Activated CD4-positive, CD25-positive, alpha-beta regulatory T cell treated with anti-CD3 and anti-CD28 coated beads, Interleukin-2, amount 50 U/mL, for 72 hours (primary cell): ENCODE results near the gene SLK.

Experiments used
- DNase-seq: peaks from one replicate; pipeline ENCODE4 v3.0.0; 2021

SLK gene

GRCh38 chr10:103942866-103943265, 24.1 kb upstream of the SLK start:
- no peak for DNase-seq

DNA sequence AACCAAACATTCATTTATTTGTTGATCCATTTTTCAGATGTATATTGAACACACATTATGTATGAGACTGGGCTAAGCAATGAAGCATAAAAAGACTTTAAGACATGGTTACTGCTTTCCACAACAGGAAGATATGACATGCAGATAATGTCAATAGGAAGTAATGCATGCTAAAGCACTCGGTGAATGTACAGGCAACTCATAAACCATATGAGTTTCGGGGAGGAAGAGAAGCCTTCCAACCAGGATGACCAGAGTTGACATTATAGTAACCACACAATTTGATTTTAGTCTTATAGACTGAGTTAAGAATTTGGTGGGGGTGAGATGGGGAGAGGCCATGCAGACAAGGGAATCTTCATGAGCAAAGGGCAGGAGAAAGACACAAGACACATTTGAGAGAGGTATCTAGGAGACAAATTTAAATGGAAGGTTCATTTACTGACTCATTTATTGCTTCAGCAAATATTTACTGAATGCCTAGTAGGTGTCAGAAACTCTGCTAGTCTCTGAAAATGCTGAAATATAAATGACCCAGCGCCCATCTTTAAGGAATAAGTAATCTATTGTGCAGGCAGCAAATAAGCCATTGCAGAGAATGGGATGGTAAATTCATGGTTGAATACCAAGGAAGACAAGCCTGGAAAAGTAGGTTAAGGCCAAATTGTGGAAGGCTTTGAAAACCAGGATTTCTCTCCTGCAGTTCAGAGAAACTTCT, 19.0 kb upstream of the SLK start:
- DNase-seq, result no peak

DNA sequence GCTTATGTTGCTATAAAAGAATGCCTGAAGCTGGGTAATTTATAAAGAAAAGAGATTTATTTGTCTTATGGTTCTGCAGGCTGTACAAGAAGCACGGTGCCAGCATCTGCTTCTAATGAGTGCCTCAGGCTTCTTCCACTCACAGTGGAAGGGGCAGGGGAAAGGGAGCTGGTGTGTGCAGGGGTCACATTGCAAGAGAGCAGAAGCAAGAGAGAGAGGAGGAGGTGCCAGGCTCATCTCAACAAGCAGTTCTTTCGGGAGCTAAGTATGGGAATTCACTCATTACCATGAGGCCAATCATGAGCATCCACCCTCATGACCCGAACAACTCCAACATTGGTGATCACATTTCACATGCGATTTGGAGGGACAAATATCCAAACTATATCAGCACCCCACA, 17.2 kb upstream of the SLK start:
- no peak for DNase-seq

GRCh38 chr10:103951183-103951582, 15.8 kb upstream of the SLK start:
- DNase-seq, result no peak

- no peak for DNase-seq
Measured at GRCh38 chr10:103951942-103952341, 15.0 kb upstream of the SLK start.

- no peak for DNase-seq
Measured at GRCh38 chr10:103954543-103954942, 12.4 kb upstream of the SLK start.

- DNase-seq, result no peak
Measured at GRCh38 chr10:103958996-103959395, 7.9 kb upstream of the SLK start.

- DNase-seq, result no peak
Measured at GRCh38 chr10:103960103-103960502, 6.8 kb upstream of the SLK start.

GRCh38 chr10:103967448-103968071, 620 bp downstream of the SLK start:
- no peak for DNase-seq

DNA sequence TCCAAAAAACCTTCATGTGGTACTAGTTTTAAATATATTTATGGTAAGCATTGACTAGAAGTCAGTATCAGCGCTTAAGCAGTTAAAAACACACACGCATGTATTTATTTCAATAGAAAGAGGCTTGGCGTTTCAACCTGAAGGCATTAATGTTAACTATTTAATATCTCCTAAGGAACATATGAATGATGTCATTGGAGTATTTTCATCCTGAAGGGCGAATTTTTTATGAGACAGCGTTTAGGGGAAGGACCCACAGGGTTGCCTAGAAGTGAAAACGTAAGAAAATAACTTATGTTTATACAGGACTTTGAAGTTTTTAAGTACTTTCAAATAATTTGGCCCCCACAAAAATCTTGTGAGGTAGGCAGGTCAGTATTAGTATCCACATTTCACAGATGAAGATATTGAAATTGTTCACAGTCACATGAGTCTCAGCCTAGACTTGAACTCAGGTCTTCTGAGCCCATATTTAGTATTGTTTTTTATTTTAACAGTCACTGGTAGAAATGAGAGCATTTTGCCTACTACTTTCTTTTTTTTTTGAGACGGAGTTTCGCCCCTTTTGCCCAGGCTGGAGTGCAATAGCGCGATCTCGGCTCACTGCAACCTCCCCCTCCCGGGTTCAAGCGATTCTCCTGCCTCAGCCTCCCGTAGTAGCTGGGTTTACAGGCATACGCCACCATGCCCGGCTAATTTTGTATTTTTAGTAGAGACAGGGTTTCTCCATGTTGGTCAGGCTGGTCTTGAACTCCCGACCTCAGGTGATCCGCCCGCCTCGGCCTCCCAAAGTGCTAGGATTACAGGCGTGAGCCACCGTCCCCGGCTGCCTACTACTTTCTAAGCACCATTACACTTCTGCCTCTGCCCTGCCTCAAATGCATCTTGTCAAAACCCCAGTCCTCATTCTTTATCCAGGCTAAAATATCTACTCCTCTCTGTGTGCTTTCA, 1.8 kb downstream of the SLK start:
- DNase-seq, result no peak

GRCh38 chr10:103969436-103969835, 2.5 kb downstream of the SLK start:
- DNase-seq, result no peak

DNA sequence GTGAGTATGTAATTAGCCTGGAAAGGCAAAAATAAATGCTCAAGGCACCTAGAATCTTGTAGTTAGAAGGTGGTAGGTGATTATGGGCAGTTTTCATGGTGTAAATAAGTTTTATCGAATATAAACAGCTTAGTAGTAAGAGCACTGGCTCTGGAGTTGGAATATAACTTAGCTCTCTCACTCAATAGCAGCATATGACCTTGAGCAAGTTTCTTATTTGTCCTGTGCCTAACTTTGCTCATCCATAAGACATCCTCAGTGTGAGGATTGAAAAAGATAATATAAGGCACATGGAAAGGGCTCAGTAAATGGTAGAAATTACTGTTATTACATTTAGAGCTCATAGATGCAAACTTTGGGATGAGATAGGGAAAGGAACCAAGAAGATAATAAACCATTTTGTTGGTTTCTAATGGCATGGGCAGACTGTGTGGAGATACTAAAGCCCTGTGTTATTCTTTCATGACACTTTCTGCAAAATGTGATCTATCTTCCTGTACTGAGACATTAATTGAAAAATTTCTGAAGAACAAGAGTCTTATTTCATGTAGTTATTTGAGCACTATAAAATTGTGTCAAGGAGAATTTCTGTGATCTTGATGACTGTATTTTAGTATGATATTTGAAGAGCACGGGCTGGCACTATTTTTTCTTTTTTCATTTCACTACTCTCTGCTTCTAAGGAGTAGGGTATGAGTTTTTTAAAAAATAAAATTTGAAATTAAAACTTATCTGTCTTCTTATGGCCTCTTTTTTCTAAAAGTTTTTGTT, 3.1 kb downstream of the SLK start:
- DNase-seq, result no peak

DNA sequence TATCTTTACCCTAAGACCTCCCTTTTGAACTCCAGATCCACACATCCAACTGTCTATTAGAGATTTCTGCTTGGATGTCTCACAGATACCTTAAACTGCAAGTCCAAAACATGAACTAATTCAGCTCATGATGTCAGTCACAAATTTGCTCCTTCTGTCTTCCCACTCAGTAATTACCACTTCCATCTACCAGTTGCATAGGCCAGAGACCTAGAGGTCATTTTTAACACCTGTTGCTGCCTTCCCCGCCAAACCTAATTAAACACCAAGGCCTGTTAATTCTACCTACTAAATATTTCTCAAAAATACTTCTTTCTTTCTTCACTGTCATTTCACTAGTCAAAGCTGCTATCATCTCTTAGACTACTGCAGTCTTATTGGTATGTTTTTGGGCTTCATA, 8.2 kb downstream of the SLK start:
- DNase-seq, result no peak

DNA sequence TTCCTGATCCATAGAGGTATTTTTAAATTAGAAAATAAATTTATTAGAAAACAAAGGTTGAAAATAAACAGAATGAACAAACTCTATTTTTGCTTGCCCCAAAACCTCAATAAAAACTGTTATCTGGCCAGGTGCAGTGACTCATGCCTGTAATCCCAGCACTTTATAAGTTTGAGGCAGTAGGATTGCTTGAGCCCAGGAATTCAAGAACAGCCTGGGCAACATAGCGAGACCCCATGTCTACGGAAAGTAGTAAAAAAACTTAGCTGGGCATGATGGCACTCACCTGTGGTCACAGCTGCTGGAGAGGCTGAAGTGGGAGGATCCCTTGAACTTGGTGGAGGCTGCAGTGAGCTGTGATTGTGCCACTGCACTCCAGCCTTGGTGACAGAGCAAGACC, 10.3 kb downstream of the SLK start:
- no peak for DNase-seq

- no peak for DNase-seq
Measured at GRCh38 chr10:103979530-103979929, 12.6 kb downstream of the SLK start.

- DNase-seq, result no peak
Measured at GRCh38 chr10:103980288-103980906, 13.5 kb downstream of the SLK start.

GRCh38 chr10:103982639-103983038, 15.7 kb downstream of the SLK start:
- DNase-seq, result no peak

GRCh38 chr10:103983367-103983911, 16.5 kb downstream of the SLK start:
- DNase-seq, result no peak

- DNase-seq, result no peak
Measured at GRCh38 chr10:103985726-103986125, 18.8 kb downstream of the SLK start.

- DNase-seq, result no peak
Measured at GRCh38 chr10:103986360-103986759, 19.4 kb downstream of the SLK start.

DNA sequence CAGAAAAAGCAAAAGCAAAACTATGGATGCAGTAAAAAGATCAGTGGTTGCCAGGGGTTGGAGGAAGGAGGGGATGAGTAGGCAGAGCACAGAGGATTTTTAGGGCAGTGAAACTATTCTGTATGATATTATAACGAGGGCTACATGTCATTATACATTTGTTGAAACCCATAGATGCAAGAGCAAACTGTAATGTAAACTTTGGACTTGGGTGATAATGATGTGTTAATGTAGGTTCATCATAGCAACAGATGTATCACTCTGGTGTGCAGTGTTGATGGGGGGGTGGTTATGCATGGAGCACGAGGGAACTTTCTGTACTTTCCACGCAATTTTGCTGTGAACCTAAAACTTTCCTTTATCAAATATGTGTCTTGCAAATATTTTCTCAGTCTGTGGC, 23.2 kb downstream of the SLK start:
- no peak for DNase-seq

GRCh38 chr10:103990531-103990930, 23.6 kb downstream of the SLK start:
- DNase-seq, result no peak
